Activated naive CD8-positive, alpha-beta T cell treated with anti-CD3 and anti-CD28 coated beads, Interleukin-2, amount 50 U/mL, for 16 hours (primary cell): ENCODE measurements around the gene KRT12.
"Not testable (repeated sequence)": the region's sequence is repeated elsewhere in the genome, so short reads cannot be mapped to it uniquely, and the experiment has no call there.

ENCODE experiments used
- DNase-seq: peaks from one replicate; pipeline ENCODE4 v3.0.0-alpha.2; 2020; ENCODE audit warnings: low read depth, low spot score

KRT12 gene

DNA sequence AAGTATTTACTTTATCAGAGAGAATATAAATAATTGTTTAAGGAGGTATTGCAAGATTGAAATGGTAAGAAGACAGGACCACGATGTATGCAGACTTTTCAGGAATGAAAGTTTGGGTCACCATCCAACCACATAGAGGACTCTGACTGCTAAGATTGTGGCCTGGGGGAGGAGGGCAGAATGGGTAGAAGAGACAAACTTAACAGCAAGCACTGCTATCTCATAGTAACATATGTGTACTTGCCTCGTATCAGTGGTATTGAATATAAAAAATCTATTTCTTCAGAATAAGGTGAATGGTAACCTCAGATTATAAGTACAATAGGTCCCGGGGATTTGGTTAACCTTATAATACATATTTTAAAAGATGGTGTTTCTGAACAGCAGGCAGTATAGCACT lies 50.5 kb downstream of the KRT12 start:
- DNase-seq, result no peak

GRCh38 chr17:40815381-40815780 lies 51.6 kb downstream of the KRT12 start:
- no peak for DNase-seq

DNA sequence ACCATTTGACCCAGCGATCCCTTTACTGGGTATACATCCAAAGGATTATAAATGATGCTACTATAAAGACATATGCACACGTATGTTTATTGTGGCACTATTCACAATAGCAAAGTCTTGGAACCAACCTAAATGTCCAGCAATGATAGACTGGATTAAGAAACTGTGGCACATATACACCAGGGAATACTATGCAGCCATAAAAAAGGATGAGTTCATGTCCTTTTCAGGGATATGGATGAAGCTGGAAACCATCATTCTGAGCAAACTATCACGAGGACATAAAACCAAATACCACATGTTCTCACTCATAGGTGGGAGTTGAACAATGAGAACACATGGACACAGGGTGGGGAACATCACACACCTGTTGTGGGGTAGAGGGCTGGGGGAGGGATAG lies 52.4 kb downstream of the KRT12 start:
- DNase-seq, result not testable (repeated sequence)

GRCh38 chr17:40813804-40814203 lies 53.2 kb downstream of the KRT12 start:
- DNase-seq, result no peak

GRCh38 chr17:40812639-40813038 lies 54.4 kb downstream of the KRT12 start:
- DNase-seq, result no peak
